GM19025 (cell line): ENCODE results near the gene RTL1.

Experiments used
- ATAC-seq: cut with Tn5 transposase; IDR thresholded peaks from one replicate; pipeline ENCODE4 v1.9.1; 2021; ENCODE audit warnings: mild to moderate bottlenecking, low read depth, moderate library complexity; ENCODE audit not compliant: unreplicated experiment

RTL1 gene

DNA sequence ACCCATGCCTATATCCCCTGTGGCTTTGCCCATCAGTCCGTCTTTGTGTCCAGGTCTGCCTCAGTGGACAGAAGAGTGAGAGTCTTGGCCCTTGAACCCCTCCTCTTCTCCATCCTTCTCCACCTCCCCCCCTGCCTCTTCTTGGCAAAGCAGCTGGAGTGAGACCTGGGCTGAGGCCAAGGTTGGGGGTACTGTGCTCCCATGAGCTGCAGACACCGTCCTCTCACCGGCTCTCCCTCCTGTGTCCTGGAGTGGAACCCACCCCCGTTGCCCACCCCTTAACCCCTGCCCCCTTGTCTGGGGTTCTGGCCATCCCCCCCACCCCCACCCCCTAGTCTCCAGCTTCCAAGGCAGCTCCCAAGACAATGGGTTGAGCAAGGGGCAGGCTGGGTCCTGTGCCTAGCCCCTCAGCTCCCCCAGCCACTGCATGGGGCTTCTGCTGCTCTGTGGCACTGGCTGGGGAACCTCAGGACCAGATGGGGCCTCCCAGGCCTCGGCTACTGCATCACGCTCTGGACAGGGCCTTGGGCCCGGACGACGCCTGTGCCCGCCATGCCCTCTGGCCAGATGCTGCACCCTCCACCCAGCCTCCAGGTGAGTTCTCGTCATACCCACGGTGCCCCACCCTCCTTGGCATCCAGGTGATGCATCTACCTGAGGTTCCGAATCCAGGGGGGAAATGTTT is 35.7 kb downstream of the RTL1 start:
- ATAC-seq = no peak

DNA sequence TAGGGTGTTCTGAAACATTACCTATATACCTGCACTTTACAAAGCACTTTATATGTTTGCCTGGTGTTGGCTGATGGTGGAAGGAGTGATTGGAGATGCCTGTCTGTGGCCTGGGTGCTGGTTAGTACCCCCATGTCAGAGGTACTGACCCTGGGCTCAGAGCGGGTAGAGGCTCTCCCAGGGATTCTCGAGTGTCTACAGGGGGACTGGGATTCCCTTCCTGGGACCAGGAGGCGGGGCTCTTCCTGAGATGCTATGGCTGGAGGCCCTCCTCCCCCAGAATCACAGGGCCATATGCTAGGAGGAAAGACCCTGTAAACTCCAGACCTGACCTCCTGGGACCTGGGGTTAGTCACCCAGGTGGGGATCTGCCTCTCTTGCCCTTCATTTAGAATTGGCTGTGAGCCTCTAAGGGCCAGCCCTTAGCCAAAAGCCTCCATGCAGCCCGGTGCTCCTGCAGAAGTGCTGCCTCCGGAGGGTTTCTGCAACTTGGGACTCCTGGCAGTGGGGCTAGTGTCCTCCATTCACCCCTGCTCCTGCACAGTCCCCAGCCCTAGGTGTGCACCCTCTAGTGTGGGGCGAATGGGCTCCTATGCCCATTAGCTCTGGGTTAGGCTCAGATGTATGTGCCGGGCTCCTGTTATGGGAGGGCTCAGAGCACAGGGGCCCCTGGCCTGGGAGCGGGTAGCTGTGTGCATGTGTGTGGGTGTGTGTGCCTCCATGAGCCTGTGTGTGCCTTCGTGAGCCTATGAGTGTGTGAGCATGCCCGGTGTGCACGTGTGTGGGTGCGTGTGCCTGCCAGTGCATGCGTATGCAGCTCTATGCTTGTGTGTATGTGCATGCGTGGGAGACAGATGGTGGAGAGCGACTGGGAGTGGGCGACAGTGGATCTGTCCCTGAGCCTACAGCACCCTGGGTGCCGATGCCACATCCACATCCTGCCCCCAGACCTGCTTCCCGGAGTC is 36.6 kb downstream of the RTL1 start:
- ATAC-seq = no peak

GRCh38 chr14:100865682-100866591 is 37.6 kb downstream of the RTL1 start:
- no peak for ATAC-seq

- no peak for ATAC-seq
These were observed 38.4 kb downstream of the RTL1 start for GRCh38 chr14:100864960-100865681.

GRCh38 chr14:100864206-100864605 is 39.3 kb downstream of the RTL1 start:
- no peak for ATAC-seq

DNA sequence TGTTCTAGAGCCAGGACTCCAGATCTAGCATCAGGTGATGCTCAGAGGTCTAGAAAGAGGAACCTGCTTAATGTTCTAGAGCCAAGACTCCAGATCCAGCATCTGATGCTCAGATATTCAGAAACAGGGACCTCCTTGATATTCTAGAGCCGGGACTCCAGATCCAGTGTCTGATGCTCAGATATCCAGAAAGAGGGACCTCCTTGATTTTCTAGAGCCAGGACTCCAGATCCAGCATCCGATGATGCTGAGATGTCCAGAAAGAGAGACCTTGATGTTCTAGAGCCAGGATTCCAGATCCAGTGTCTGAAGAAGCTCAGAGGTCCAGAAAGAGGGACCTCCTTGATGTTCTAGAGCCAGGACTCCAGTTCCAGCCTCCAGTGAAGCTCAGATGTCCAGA is 40.7 kb downstream of the RTL1 start:
- ATAC-seq = no peak

DNA sequence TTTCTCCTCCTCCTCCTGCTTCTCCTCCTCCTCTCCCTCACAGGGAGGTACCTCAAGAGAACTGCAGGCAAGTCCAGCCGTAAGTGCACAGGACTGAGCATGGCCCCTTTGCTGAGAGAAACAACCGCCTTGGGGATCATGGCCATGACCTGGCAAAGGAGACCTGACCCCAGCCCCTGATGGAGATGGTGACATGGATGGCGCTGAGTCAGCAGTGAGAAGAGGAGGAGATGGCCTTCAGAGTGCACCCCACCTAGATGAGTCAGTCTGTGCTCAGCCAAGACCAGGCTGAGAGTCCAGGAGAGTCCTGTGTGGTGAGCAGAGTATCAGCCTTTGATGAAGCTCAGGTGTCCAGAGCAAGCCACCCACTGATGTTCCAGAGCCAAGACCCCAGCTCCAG is 41.2 kb downstream of the RTL1 start:
- no peak for ATAC-seq

DNA sequence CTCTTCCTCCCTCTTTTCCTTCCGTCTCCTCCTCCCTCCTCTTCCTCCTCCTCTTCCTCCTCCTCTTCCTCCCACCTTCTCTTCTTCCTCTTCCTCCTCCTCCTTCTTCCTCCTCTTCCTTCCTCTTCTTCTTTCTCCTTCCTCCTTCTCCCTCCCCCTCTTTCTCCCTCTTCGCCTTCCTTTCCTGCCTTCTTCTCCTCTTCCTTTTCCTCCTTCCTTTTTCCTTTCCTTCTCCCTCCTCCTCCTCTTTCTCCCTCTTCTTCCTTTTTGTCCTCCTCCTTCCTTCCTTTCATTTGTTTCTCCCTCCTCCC is 41.6 kb downstream of the RTL1 start:
- no peak for ATAC-seq

DNA sequence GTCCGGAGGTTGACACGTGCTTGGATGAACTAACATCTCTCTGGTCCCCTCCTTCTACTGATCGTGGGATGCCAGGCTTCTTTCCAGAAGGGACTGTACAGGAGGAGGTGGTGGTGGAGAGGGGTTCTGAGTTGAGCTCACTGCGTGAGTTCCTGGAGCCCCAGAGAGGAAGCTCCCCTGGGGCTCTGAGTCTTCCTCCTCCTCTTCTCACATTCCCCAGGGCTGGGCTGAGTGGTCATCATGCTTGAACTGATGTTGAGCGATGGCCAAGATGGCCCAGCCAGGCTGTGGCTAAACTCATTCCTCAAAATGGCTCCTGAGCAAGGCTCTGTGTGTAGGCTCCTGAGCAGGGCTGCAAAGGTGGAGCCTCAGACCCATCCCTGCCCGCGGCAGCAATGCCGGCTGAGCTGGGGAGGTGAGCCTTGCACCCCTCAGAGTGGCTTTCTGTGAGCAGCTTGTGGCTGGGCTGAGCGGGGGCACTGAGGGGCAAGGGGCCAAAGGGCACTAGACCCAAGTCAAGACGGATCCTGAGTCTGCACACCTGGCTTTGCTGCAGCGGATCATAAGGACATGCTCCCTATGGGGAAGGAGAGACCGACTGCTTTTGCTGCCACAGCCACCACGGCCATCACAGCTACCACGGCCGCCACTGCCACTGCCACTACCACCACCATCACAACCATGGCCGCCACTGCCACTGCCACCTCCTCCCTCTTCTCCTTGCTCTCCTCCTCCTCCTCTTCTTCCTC is 42.2 kb downstream of the RTL1 start:
- ATAC-seq = no peak

DNA sequence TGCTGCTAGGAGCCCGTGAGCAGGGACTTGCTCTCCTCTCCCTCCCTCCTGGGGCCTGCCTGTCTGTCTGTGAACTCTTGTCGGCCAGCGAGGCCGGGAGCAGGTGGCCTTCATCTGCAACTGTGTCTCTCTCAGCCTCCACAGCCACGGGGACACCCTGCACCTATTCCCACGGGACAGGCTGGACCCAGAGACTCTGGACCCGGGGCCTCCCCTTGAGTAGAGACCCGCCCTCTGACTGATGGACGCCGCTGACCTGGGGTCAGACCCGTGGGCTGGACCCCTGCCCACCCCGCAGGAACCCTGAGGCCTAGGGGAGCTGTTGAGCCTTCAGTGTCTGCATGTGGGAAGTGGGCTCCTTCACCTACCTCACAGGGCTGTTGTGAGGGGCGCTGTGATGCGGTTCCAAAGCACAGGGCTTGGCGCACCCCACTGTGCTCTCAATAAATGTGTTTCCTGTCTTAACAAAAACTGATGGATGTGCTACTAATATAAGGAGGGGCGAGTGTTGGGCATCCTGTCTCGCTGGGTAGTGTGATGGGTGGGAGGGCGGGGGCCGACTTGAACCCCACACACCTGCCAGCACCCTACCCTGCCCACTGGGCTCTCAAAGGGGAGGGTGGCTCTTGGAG is 42.9 kb downstream of the RTL1 start:
- ATAC-seq = no peak

- ATAC-seq = no peak
These were observed 43.7 kb downstream of the RTL1 start for GRCh38 chr14:100859781-100860180.

DNA sequence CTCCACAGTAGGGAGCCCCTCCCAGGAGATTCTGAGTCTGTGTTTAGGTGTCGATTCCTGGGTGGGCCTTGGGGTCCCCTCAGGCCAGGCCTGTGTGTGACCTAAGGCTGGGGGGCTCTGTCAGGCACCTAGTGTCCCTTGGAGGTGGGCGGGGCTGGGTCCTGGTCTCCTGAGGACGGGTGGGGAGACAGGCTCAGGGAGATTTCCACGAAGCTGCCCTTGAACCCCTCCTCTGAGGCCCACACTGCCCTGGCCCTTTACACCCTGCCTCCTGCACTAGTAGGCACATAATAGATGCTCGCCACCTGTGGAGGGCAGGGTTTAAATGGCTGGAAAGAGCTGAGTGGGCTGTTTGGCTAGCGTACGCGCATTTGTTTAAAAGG is 44.7 kb downstream of the RTL1 start:
- ATAC-seq = no peak

GRCh38 chr14:100857923-100858837 is 45.3 kb downstream of the RTL1 start:
- no peak for ATAC-seq

- no peak for ATAC-seq
These were observed 46.1 kb downstream of the RTL1 start for GRCh38 chr14:100857233-100857922.

GRCh38 chr14:100856056-100856950 is 47.2 kb downstream of the RTL1 start:
- ATAC-seq = no peak

GRCh38 chr14:100855256-100855930 is 48.1 kb downstream of the RTL1 start:
- ATAC-seq = no peak
